Stimulated activated CD4-positive, alpha-beta T cell treated with anti-CD3 and anti-CD28 coated beads, Interleukin-1b, Interleukin-23, amount 100 ng/mL, for 24 hours (primary cell): ENCODE measurements around the gene USP6NL.
"Not testable (repeated sequence)": the region's sequence is repeated elsewhere in the genome, so short reads cannot be mapped to it uniquely, and the experiment has no call there.

ENCODE experiments used
- DNase-seq, 4 experiments: peaks; one replicate each; pipeline ENCODE4 v3.0.0-alpha.2; 2020; ENCODE audit warnings: low read depth in 4 of 4, low spot score in 1 of 4

USP6NL gene

GRCh38 chr10:11611248-11612020, at the start of gene USP6NL:
Gene USP6NL, minus strand, starts transcription at chr10:11611650. Its CDS starts 14,016 bp downstream, at chr10:11597634.
- DNase-seq: peak; percentile 15 to 56 (median 47)

GRCh38 chr10:11658801-11659368, 47.4 kb upstream of the USP6NL start:
- DNase-seq: no peak

- DNase-seq: no peak
These were observed 44.4 kb upstream of the USP6NL start for GRCh38 chr10:11655836-11656235.

- DNase-seq: no peak
These were observed 43.2 kb upstream of the USP6NL start for GRCh38 chr10:11654659-11655058.

- no peak for DNase-seq
These were observed 42.5 kb upstream of the USP6NL start for GRCh38 chr10:11653758-11654471.

GRCh38 chr10:11647676-11648075, 36.2 kb upstream of the USP6NL start:
- no peak for DNase-seq

GRCh38 chr10:11646450-11646849, 35.0 kb upstream of the USP6NL start:
- DNase-seq: no peak

GRCh38 chr10:11643039-11643438, 31.6 kb upstream of the USP6NL start:
- no peak for DNase-seq

- no peak for DNase-seq
These were observed 31.1 kb upstream of the USP6NL start for GRCh38 chr10:11642566-11642965.

GRCh38 chr10:11639849-11640764, 28.7 kb upstream of the USP6NL start:
- DNase-seq: no peak

- DNase-seq: no peak
These were observed 27.9 kb upstream of the USP6NL start for GRCh38 chr10:11639362-11639761.

GRCh38 chr10:11638055-11638698, 26.7 kb upstream of the USP6NL start:
- no peak for DNase-seq

- DNase-seq: no peak
These were observed 25.4 kb upstream of the USP6NL start for GRCh38 chr10:11636697-11637303.

GRCh38 chr10:11631890-11632587, 20.6 kb upstream of the USP6NL start:
- no peak for DNase-seq

- DNase-seq: no peak
These were observed 19.8 kb upstream of the USP6NL start for GRCh38 chr10:11631291-11631690.

- no peak for DNase-seq
These were observed 18.3 kb upstream of the USP6NL start for GRCh38 chr10:11629731-11630130.

- not testable (repeated sequence) for DNase-seq
These were observed 16.5 kb upstream of the USP6NL start for GRCh38 chr10:11627941-11628340.

GRCh38 chr10:11626071-11626470, 14.6 kb upstream of the USP6NL start:
- no peak for DNase-seq

- DNase-seq: no peak
These were observed 13.7 kb upstream of the USP6NL start for GRCh38 chr10:11625019-11625735.
